H1 (cell line): ENCODE data around the gene IQCH. TPM values are rescaled to one million over a fixed set of nuclear protein-coding genes. Genes with fewer than 3 reads are reported as not detected.

Source experiments
- CTCF ChIA-PET: fragments of 300-600 bp; sonication (Branson Sonifier 250); formaldehyde crosslinking; loops from one replicate; lab custom pipeline; 2021; ENCODE audit not compliant: partially characterized antibody; lab: Charles Lee
- POLR2A ChIA-PET: fragments of 300-600 bp; sonication (Branson Sonifier 250); formaldehyde crosslinking; loops from one replicate; lab custom pipeline; 2021; ENCODE audit warnings: inconsistent platforms; ENCODE audit not compliant: partially characterized antibody; lab: Charles Lee
- DNase-seq, 2 experiments: peaks; one replicate each; pipeline versions ENCODE4 v3.0.0 to v3.0.0-alpha.2; 2010 to 2022; ENCODE audit warnings: low spot score in 2 of 2, low read depth in 1 of 2, mixed read lengths in 1 of 2
- FAIRE-seq: peaks from 2 replicates; lab custom pipeline; 2011; peaks lifted over from hg19 to GRCh38; lab: Jason Lieb, UNC
- H2AFZ ChIP-seq: 2 replicates; pipeline ENCODE4 v1.8.1; 2012; ENCODE audit warnings: low read length, inconsistent platforms
- H2AK5ac ChIP-seq: 2 replicates; pipeline ENCODE4 v1.6.1; 2013; ENCODE audit warnings: low read depth, low read length
- H2BK120ac ChIP-seq: replicated peaks from 2 replicates; pipeline ENCODE3; 2013; ENCODE audit warnings: low read depth, low read length, inconsistent platforms
- H2BK12ac ChIP-seq: 2 replicates; pipeline ENCODE4 v1.6.1; 2013; ENCODE audit warnings: low read depth, low read length
- H2BK15ac ChIP-seq: 2 replicates; pipeline ENCODE4 v1.6.1; 2013; ENCODE audit warnings: low read length
- H2BK20ac ChIP-seq: 2 replicates; pipeline ENCODE4 v1.6.1; 2013; ENCODE audit warnings: low read length
- H2BK5ac ChIP-seq: 2 replicates; pipeline ENCODE4 v1.6.1; 2013; ENCODE audit warnings: low read depth, low read length
- H3K14ac ChIP-seq: 2 replicates; pipeline ENCODE4 v1.6.1; 2013; ENCODE audit warnings: inconsistent platforms; ENCODE audit not compliant: insufficient read length
- H3K18ac ChIP-seq: 2 replicates; pipeline ENCODE4 v1.6.1; 2013; ENCODE audit warnings: low read length; ENCODE audit errors: extremely low read depth
- H3K23ac ChIP-seq: 2 replicates; pipeline ENCODE4 v1.6.1; 2013; ENCODE audit warnings: inconsistent platforms; ENCODE audit not compliant: insufficient read length
- H3K23me2 ChIP-seq: 2 replicates; pipeline ENCODE4 v1.6.1; 2013; ENCODE audit warnings: low read depth, low read length
- H3K27ac ChIP-seq: 2 replicates; pipeline ENCODE4 v1.6.1; 2011; ENCODE audit warnings: low read depth, low read length, inconsistent platforms
- H3K27me3 ChIP-seq, 4 experiments: replicated peaks in 1 of 4; 1 replicate in 1 of 4; 2 replicates in 3 of 4; pipeline versions ENCODE4 v1.6.1 to v1.8.1; 2011 to 2013; ENCODE audit warnings: low read length in 3 of 4, mild to moderate bottlenecking in 3 of 4, inconsistent platforms in 2 of 4, mixed read lengths in 2 of 4, moderate library complexity in 1 of 4; ENCODE audit not compliant: control insufficient read depth in 3 of 4, insufficient read depth in 3 of 4; ENCODE audit errors: extremely low read depth in 1 of 4
- H3K36me3 ChIP-seq, 4 experiments: 2 replicates each; pipeline versions ENCODE4 v1.6.1 to v1.8.1; 2011 to 2013; ENCODE audit warnings: mild to moderate bottlenecking in 4 of 4, low read length in 3 of 4, moderate library complexity in 2 of 4, control low read depth in 1 of 4, inconsistent platforms in 1 of 4; ENCODE audit not compliant: insufficient read depth in 4 of 4, control insufficient read depth in 2 of 4
- H3K4ac ChIP-seq: replicated peaks from 2 replicates; pipeline ENCODE3; 2013; ENCODE audit warnings: low read length, low read depth, mixed read lengths, inconsistent platforms; ENCODE audit not compliant: insufficient read length
- H3K4me1 ChIP-seq, 4 experiments: replicated peaks in 1 of 4; 1 replicate in 1 of 4; 2 replicates in 3 of 4; pipeline versions ENCODE4 v1.6.1 to v1.8.1; 2011 to 2013; ENCODE audit warnings: low read length in 3 of 4, inconsistent platforms in 2 of 4, mixed read lengths in 1 of 4; ENCODE audit not compliant: insufficient read depth in 4 of 4, control insufficient read depth in 3 of 4
- H3K4me2 ChIP-seq, 2 experiments: 2 replicates each; pipeline versions ENCODE4 v1.6.1 to v1.8.1; 2011 to 2013; ENCODE audit warnings: low read depth in 2 of 2, low read length in 2 of 2, control low read depth in 1 of 2, inconsistent platforms in 1 of 2, mild to moderate bottlenecking in 1 of 2; ENCODE audit not compliant: insufficient read depth in 1 of 2
- H3K4me3 ChIP-seq, 4 experiments: fragments of 200-600, 300-600 bp in 1 of 4; sonication (generic), shearing (Covaris generic), sonication (Bioruptor Twin) in 1 of 4; 2 replicates each; pipeline versions ENCODE4 v1.5.1 to v1.8.1; 2011 to 2016; ENCODE audit warnings: low read length in 4 of 4, low read depth in 3 of 4, control low read depth in 2 of 4, inconsistent platforms in 2 of 4, mild to moderate bottlenecking in 2 of 4, mixed read lengths in 1 of 4, moderate library complexity in 1 of 4; ENCODE audit not compliant: insufficient read depth in 2 of 4; ENCODE audit errors: extremely low read depth in 1 of 4
- H3K56ac ChIP-seq: replicated peaks from 2 replicates; pipeline ENCODE3; 2013; ENCODE audit warnings: low read depth, mild to moderate bottlenecking, mixed read lengths, low read length, inconsistent platforms; ENCODE audit not compliant: insufficient read length
- H3K79me1 ChIP-seq: 2 replicates; pipeline ENCODE4 v1.6.1; 2013; ENCODE audit warnings: low read depth, low read length, control low read depth
- H3K79me2 ChIP-seq, 2 experiments: 2 replicates each; pipeline versions ENCODE4 v1.6.1 to v1.8.1; 2012 to 2013; ENCODE audit warnings: low read length in 2 of 2, mild to moderate bottlenecking in 2 of 2, inconsistent platforms in 1 of 2; ENCODE audit not compliant: insufficient read depth in 2 of 2, control insufficient read depth in 1 of 2
- H3K9ac ChIP-seq, 4 experiments: replicated peaks in 1 of 4; 1 replicate in 1 of 4; 2 replicates in 3 of 4; pipeline versions ENCODE4 v1.6.1 to v1.8.1; 2011 to 2013; ENCODE audit warnings: low read depth in 3 of 4, low read length in 3 of 4, control low read depth in 2 of 4, mild to moderate bottlenecking in 2 of 4, moderate library complexity in 2 of 4, inconsistent platforms in 1 of 4; ENCODE audit errors: extremely low read depth in 1 of 4
- H3K9me3 ChIP-seq, 2 experiments: 2 replicates each; pipeline versions ENCODE4 v1.6.1 to v1.8.1; 2012 to 2013; ENCODE audit warnings: mild to moderate bottlenecking in 2 of 2, moderate library complexity in 2 of 2, control low read depth in 1 of 2, inconsistent platforms in 1 of 2, low read depth in 1 of 2, low read length in 1 of 2, mixed read lengths in 1 of 2; ENCODE audit not compliant: insufficient read depth in 2 of 2
- H4K20me1 ChIP-seq, 2 experiments: replicated peaks in 1 of 2; 2 replicates each; pipeline versions ENCODE3 to v1.8.1; 2011 to 2013; ENCODE audit warnings: inconsistent platforms in 2 of 2, low read length in 2 of 2, mild to moderate bottlenecking in 1 of 2; ENCODE audit not compliant: insufficient read depth in 2 of 2, control insufficient read depth in 1 of 2
- H4K5ac ChIP-seq: 2 replicates; pipeline ENCODE4 v1.6.1; 2013; ENCODE audit warnings: low read length, low read depth, mixed read lengths, inconsistent platforms; ENCODE audit not compliant: insufficient read length
- H4K8ac ChIP-seq: 2 replicates; pipeline ENCODE4 v1.8.0; 2013; ENCODE audit warnings: mild to moderate bottlenecking, moderate library complexity, low read length, inconsistent platforms; ENCODE audit not compliant: insufficient read depth; ENCODE audit errors: extremely low read depth
- H4K91ac ChIP-seq: replicated peaks from 2 replicates; pipeline ENCODE3; 2013; ENCODE audit warnings: low read length, mixed read lengths, inconsistent platforms; ENCODE audit not compliant: insufficient read length
- MAX ChIP-seq: IDR thresholded peaks from 2 replicates; pipeline ENCODE4 v1.6.1; 2012; ENCODE audit warnings: inconsistent platforms
- RAD21 ChIP-seq, 2 experiments: IDR thresholded peaks in 1 of 2; conservative IDR thresholded peaks in 1 of 2; 2 replicates each; pipeline ENCODE4 v1.6.1; 2011; ENCODE audit warnings: low read depth in 2 of 2, low read length in 2 of 2, improper control_type of control experiment in 1 of 2, inconsistent platforms in 1 of 2, mild to moderate bottlenecking in 1 of 2, moderate library complexity in 1 of 2
- TAF1 ChIP-seq: IDR thresholded peaks from 2 replicates; pipeline ENCODE4 v1.6.1; 2011; ENCODE audit warnings: mild to moderate bottlenecking, low read depth, low read length
- TAF7 ChIP-seq: optimal IDR thresholded peaks from 2 replicates; pipeline ENCODE3; 2011; ENCODE audit warnings: low read depth, mild to moderate bottlenecking, inconsistent platforms, low read length, moderate library complexity, borderline replicate concordance
- WGBS, 2 experiments: shearing (Covaris generic) in 1 of 2; methylation state at CpG; one replicate each; pipeline versions ENCODE4 v1.1.6 to v1.1.7; 2013 to 2015; ENCODE audit warnings: low lambda C conversion rate in 2 of 2, mixed read lengths in 2 of 2, inconsistent platforms in 1 of 2, low coverage in 1 of 2, missing lambda C conversion rate in 1 of 2; ENCODE audit not compliant: insufficient replicate concordance in 2 of 2, insufficient coverage in 1 of 2, insufficient read length in 1 of 2; ENCODE audit errors: extremely low coverage in 1 of 2, missing lambda C conversion rate in 1 of 2; 5-methylcytosine and 5-hydroxymethylcytosine counted together
- polyA plus RNA-seq, 7 experiments: library from polyadenylated mRNA; depleted of rRNA in 3 of 7; stranded (reverse) in 5 of 7; unstranded in 2 of 7; fragments of >200 nt in 5 of 7; fragments of 200-250 nt in 2 of 7; gene quantifications; 1 replicate in 5 of 7; 2 replicates in 1 of 7; 4 replicates in 1 of 7; pipeline versions ENCODE4 v1.2.1 to v1.2.3, GENCODE V29; 2011 to 2013; ENCODE audit warnings: missing spikeins in 2 of 7, mixed read lengths in 2 of 7
- total RNA-seq: library from RNA; stranded (reverse); fragmentation: NEBNext Ultra II Directional; extraction: Animal tissue kit (Norgen Biotek cat#: 25700); gene quantifications from 2 replicates; pipeline ENCODE4 v1.2.1, GENCODE V29; 2021

Gene IQCH
- total and polyA plus RNA-seq, 2 of the 8 experiments (the other 6 are each of a cell fraction or from before 2014, with no cell fraction given) = 0.60 to 1.9 TPM

- TF ChIP-seq RAD21 (IDR thresholded peaks at IDR 0.05 in 1 of 2, conservative IDR thresholded peaks at IDR 0.05 in 1 of 2; ENCODE audit: low read depth in 2 of 2, low read length in 2 of 2) (peak in 1 of 2 experiments; percentile 8; a peak in 2 of 4 replicates), MAX (no peak), TAF7 (no peak), TAF1 (no peak)
- CTCF ChIA-PET = interaction anchor here (1.0 to 2.0 kb wide), 5 partner anchors 9 to 672 kb away, joined by 3 to 8 read pairs (median 3); no protein-coding TSS in a partner anchor
- DNase-seq = peak; percentile 59 to 72
Observed at GRCh38 chr15:67548862-67549651, 294.5 kb downstream of the IQCH start.

More at GRCh38 chr15:67548862-67549651, 294.5 kb downstream of the IQCH start:
- Histone ChIP-seq H4K8ac (no peak overlapping the region), H3K14ac (no peak overlapping the region), H2AFZ (no peak overlapping the region), H3K79me1 (peaks cover 2% of the 10 kb centered on the region; the same call in 1 of the 2 replicates), H3K18ac (no peak overlapping the region), H2AK5ac (no peak overlapping the region), H3K4me2 (peak overlapping the region; percentile 15 to 62; a peak in 3 of 4 replicates), H3K23me2 (no peaks in the 10 kb centered on the region), H4K20me1 (no peaks in the 10 kb centered on the region), H3K27me3 (no peaks in the 10 kb centered on the region), H2BK120ac (no peak overlapping the region), H3K4me3 (peak overlapping the region in 1 of 4 experiments; percentile 14; a peak in 1 of 8 replicates), H3K56ac (no peak overlapping the region), H3K27ac (no peak overlapping the region), H2BK12ac (no peak overlapping the region), H2BK5ac (no peak overlapping the region), H3K79me2 (no peaks in the 10 kb centered on the region), H3K36me3 (peaks cover 0 to 8% (median 2%) of the 10 kb centered on the region in 4 experiments; a peak in 3 of 8 replicates), H3K9ac (no peak overlapping the region), H2BK20ac (no peak overlapping the region), H3K9me3 (no peaks in the 10 kb centered on the region), H2BK15ac (no peak overlapping the region), H3K4me1 (peaks cover 0 to 18% (median 6%) of the 10 kb centered on the region in 4 experiments; a peak in 6 of 7 replicates), H3K23ac (no peak overlapping the region), H4K91ac (no peak overlapping the region), H4K5ac (no peak overlapping the region), H3K4ac (no peak overlapping the region)
- POLR2A ChIA-PET = interaction anchor here (0.7 to 1.7 kb wide), 6 partner anchors 9 to 668 kb away, joined by 3 to 5 read pairs (median 4); no protein-coding TSS in a partner anchor
- WGBS, 2 experiments = 41% methylated on average over 8 of the region's 8 CpGs; no CpG with 5 or more reads in 1 of the 2 experiments
- FAIRE-seq = no peak
